ENCODE measurements around the gene WIPF2.

GRCh38 chr17:40319651-40320540 lies 100.8 kb downstream of the WIPF2 start:
- TF ChIP-seq POLR2A (IDR thresholded peaks at IDR 0.05) = no peak
- no peak for TF ChIP-seq CTCF (IDR thresholded peaks at IDR 0.05)
- no peak for TF ChIP-seq EP300 (IDR thresholded peaks at IDR 0.05)

Measured in tibial nerve (tissue), 4 donors.